GM12874 (cell line): Measurements from ENCODE around the gene AP2A2.

ENCODE experiments used
- TF ChIP-seq, protein P1 (sequence below): IDR thresholded peaks from 2 replicates; pipeline ENCODE4 v1.5.1; 2011; ENCODE audit warnings: low read depth, mild to moderate bottlenecking, control low read depth, low read length, moderate library complexity; ENCODE audit not compliant: insufficient read depth

AP2A2 gene

DNA sequence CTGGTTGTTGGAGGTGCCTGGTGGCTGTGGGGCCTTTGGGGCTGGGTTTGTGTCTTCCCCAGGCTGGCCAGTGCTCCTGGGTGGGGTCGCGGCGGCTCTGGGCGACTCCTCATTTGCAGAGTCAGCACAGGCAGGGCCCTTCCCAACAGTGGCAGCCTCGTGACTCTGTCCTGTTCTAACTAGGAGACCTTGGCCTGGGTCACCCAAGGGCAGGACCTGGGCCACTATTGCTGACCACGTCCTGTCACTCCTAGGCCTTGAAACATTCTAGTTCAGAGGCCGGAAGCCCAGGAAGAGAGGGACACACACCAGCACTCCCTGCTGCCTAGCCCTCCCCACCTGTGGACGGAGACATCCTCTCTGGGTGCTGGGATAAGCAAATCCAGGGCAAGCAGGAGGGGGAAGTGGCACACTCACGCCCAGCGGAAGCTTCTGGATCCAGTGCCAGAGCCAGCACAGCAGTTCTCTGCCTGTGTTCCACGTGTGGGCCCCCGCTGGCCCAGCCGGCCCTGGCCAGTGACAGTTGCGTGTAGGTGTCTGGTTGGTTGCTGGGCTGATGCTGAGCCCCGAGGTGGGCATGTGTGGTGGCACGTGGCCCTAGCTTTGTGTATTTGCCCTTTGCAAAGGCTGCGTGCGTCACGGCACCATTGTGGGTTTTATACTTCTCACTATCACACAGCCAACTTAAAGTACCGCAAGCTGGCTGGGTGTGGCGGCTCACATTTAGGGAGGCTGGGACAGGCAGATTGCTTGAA is 10.7 kb upstream of the AP2A2 start:
- TF ChIP-seq, protein P1, sequence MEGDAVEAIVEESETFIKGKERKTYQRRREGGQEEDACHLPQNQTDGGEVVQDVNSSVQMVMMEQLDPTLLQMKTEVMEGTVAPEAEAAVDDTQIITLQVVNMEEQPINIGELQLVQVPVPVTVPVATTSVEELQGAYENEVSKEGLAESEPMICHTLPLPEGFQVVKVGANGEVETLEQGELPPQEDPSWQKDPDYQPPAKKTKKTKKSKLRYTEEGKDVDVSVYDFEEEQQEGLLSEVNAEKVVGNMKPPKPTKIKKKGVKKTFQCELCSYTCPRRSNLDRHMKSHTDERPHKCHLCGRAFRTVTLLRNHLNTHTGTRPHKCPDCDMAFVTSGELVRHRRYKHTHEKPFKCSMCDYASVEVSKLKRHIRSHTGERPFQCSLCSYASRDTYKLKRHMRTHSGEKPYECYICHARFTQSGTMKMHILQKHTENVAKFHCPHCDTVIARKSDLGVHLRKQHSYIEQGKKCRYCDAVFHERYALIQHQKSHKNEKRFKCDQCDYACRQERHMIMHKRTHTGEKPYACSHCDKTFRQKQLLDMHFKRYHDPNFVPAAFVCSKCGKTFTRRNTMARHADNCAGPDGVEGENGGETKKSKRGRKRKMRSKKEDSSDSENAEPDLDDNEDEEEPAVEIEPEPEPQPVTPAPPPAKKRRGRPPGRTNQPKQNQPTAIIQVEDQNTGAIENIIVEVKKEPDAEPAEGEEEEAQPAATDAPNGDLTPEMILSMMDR = no peak

DNA sequence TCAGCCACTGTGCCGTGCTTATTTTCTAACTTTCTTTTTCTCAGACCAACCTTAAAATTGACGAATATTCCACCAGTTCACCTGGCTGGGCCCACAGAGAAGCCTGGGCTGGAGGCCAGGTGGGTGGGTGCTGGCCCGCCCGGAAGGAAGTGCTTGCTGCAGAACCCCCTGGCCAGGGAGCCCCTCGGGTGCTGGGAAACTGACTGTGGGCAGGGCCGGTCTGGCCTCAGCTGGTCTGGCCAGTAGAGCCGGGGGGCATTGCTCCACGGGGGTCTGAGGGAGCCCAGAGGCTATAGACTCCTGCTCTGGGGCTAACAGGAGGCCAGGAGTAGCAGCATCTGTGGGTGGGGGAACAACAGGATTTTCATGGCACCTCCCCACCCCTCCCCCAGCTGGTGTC is 8.2 kb upstream of the AP2A2 start:
- TF ChIP-seq, protein P1 = no peak

DNA sequence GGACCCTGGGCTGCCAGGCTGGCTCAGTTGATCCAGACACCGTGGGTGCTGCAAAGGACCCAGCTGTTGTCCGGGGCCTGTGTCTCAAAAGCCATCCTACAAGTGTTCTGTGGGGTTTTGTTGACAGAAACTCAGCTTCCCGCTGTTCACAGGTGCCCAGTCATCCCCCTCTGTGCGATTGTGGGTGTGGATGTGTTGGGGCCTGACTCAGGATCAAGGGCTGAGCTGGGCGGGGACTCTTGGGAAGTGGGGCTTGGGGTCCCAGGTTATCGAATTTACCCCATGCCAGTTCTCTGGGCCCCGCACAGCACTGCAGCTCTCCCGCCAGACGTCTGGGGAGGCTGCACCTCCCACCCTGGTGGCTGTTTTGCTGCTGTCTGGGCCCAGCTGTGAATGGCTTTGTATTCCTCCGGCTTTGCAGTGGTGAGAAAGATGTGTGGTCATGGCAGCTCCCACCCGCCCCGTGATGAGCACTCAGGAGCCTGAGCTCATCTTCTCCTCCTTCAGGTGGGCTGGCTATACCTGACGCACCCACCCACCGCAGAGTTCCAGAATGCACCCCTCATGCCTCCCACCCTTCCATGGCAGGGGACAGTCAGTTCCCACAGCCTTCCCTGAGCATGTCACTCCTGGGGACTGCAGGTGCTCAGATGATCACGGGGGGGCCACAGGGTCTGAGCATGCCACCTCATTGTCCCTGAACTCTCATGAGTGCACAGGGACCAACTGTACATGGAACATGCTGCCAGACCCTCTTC is 3.6 kb upstream of the AP2A2 start:
- TF ChIP-seq, protein P1 = no peak

DNA sequence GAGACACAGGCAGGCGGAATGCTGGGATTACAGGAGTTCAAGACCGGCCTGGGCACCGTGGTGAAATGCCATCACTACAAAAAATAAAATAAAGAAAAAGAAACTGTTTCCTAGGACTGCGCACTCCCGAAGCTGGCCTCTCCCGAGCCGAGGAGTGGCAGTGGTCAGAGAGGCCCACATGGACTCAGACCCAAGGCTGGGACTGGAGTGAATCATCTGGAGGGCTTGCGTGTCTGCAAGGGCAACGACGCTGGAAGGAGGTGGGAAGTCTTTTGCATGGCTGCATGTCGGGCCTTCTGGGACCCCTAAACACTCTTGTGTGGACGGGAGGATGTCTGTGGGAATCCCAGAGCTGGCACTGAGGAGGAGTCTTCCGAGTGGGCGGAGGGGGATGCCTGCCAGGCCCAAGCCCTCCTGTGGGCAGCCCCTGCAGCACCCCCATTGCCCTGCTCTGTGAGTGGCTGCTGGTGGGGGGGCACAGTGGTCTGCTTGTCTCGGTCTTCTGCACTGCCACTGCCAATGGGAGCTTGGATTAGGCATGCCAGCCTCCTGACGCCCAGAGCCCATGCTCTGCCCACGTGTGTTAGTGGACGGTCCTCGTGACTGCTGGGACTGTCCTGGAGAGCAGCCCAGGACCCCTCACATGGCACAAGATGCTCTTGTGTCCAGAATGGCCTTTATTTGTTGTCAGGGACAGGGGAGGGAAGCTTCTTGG is 1.8 kb upstream of the AP2A2 start:
- TF ChIP-seq, protein P1 = no peak

DNA sequence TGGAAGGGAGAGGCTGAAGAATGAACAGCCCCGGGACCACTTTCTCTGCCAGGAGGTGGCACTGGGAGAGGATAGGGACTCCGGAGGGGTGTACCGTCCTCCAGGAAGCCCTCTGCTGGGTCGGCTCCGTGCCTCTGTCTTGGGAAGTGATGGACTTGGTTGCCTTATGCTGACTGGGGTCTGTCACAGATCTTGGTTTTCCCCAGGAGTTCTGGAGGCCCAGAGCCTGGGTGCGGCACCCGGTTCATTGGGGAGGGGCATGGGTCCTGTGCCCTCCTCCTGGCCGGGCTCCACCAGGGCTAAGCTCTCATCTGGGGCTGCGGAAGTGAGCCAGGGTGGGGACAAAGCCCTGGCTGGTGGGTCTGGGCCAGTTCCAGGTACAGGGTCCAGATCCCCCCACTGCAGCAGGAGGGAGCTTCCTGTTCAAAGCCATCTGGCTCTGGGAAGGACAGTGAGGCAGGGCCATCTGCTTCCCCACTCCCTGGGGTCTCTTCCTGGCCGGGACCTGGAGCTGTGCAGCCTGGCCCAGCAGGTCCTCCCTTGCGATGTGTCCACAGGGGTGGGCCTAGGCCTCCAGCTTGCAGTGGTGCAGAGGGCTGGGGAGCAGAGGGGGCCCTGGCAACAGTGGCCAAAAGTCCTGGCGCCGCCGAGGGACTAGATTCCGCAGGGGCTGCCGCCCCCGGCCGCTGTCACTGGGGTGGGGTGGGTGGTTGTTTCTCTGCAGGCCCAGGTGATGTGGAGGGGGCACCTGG is 1.1 kb upstream of the AP2A2 start:
- TF ChIP-seq, protein P1 = no peak

DNA sequence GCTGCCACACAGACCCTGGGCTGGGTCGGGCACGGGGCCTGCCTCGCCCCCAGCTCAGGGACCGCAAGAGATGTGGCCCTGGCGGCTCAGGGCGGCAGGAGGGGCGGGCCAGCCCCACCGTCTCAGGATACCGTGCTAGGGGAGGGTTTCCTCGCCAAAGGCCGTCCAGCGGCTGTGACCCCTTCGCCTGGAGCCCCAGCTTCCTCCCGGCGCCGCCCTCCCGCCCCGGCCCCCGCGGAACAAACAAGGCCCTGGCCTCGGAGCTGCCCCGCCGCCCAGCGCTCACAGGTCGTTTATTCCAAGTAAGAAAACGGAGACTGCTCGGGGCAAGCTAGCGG is 543 bp upstream of the AP2A2 start:
- TF ChIP-seq, protein P1 = no peak
